PFSK-1 (cell line): ENCODE data around the gene ZXDC.

Experiments used
- FOXP2 ChIP-seq: optimal IDR thresholded peaks from 2 replicates; pipeline ENCODE3; 2011; ENCODE audit warnings: borderline replicate concordance, control low read depth, inconsistent platforms; ENCODE audit not compliant: insufficient read depth; ENCODE audit errors: extremely low read length, extremely low read depth
- POLR2AphosphoS5 ChIP-seq: IDR thresholded peaks from 2 replicates; pipeline ENCODE4 v1.6.1; 2012; ENCODE audit warnings: low read depth, mild to moderate bottlenecking, control low read depth, low read length, moderate library complexity
- SIN3A ChIP-seq: IDR thresholded peaks from 2 replicates; pipeline ENCODE4 v1.6.1; 2012; ENCODE audit warnings: mild to moderate bottlenecking, low read length, moderate library complexity, borderline replicate concordance; ENCODE audit not compliant: insufficient read depth
- TAF1 ChIP-seq: IDR thresholded peaks from 2 replicates; pipeline ENCODE4 v1.6.1; 2012; ENCODE audit warnings: low read length, control low read depth, borderline replicate concordance; ENCODE audit not compliant: insufficient read depth
- TF ChIP-seq, protein P1 (sequence below), 2 experiments: IDR thresholded peaks; 2 replicates each; pipeline versions ENCODE4 v1.6.1 to v1.8.0; 2011 to 2012; ENCODE audit warnings: low read depth in 2 of 2, low read length in 2 of 2, control low read depth in 1 of 2, inconsistent platforms in 1 of 2, mild to moderate bottlenecking in 1 of 2, moderate library complexity in 1 of 2; ENCODE audit not compliant: insufficient read depth in 1 of 2

ZXDC gene

DNA sequence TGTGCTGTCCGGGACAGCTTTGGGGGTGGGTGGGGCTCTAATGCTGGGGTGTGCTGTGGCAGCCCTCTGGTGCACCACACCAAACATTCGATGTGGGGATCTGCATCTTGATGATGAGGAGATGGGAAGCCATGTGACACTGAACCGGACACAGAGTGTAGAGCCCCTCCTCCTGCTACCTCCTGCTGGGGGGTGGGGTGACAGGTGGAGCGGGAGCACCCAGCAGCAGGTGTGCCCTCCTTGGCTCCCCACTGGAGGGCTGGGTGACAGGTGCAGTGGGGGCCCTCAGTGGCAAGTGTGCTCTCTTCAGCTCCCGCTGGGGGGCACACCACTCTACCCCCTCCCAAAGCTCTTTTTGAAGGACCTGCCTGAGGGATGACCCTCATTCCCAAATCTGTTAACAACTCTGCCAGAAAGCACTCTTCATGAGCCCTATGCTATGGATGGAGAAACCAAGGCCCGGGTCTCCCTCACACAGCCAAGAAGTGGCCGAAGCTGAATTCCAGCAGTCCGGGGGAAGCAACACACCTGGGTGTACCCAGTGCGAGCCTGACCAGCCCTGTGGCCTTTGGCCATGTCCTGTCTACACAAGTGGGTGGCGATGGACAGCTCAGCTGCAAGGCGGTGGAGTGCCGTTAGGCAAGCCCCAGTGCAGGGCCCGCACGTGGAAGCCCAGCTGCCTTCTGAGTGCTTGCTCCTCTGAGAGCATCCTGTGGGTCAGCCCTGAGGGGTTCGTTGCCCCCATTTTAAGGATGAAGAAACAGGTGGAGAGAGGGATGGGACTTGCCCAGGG is 42.5 kb upstream of the ZXDC start:
- TF ChIP-seq TAF1 (no peak), POLR2AphosphoS5 (no peak), FOXP2 (no peak), SIN3A (no peak)
- TF ChIP-seq, protein P1, sequence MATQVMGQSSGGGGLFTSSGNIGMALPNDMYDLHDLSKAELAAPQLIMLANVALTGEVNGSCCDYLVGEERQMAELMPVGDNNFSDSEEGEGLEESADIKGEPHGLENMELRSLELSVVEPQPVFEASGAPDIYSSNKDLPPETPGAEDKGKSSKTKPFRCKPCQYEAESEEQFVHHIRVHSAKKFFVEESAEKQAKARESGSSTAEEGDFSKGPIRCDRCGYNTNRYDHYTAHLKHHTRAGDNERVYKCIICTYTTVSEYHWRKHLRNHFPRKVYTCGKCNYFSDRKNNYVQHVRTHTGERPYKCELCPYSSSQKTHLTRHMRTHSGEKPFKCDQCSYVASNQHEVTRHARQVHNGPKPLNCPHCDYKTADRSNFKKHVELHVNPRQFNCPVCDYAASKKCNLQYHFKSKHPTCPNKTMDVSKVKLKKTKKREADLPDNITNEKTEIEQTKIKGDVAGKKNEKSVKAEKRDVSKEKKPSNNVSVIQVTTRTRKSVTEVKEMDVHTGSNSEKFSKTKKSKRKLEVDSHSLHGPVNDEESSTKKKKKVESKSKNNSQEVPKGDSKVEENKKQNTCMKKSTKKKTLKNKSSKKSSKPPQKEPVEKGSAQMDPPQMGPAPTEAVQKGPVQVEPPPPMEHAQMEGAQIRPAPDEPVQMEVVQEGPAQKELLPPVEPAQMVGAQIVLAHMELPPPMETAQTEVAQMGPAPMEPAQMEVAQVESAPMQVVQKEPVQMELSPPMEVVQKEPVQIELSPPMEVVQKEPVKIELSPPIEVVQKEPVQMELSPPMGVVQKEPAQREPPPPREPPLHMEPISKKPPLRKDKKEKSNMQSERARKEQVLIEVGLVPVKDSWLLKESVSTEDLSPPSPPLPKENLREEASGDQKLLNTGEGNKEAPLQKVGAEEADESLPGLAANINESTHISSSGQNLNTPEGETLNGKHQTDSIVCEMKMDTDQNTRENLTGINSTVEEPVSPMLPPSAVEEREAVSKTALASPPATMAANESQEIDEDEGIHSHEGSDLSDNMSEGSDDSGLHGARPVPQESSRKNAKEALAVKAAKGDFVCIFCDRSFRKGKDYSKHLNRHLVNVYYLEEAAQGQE (IDR thresholded peaks at IDR 0.05; ENCODE audit: insufficient read depth in 1 of 2, low read depth in 2 of 2, low read length in 2 of 2): no peak

DNA sequence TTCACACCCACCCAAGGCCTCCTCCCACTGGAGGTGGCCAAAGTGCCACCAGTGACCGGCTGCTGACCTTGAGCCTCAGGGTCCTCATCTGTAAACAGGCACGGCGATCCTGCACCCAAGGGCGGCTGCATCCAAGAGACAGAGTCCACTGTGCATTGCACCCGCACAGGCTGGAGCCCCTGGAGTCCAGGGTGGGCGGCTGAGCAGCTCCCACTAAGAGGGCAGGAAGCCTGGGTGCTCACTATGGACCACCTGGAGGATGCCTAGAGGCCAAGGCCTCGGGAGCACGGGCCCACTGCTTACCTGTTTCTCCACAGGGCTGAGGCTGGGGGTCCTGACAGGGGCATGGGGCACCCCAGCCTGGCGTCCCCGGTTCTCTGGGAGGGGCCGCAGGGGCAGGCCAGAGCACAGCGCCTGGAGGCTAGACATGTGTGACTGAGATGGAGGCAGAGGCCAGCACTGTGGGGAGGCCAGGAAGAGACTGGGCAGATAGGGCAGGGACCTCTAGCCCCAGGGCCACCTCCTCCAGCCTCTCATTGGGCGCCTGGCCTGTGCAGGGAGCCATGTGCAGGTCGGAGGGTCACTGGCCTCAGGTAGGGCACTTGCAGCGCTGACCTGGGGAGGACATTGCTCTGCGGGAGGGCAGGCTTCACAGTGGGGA is 41.7 kb upstream of the ZXDC start, which contains the start of gene UROC1:
TSS of gene UROC1 (minus strand) at position 483 of the 661 bp plus-strand sequence. CDS start at position 429, 54 bp downstream.
- TF ChIP-seq TAF1: no peak
- no peak for TF ChIP-seq FOXP2
- TF ChIP-seq SIN3A: no peak
- TF ChIP-seq POLR2AphosphoS5: no peak
- TF ChIP-seq, protein P1 (IDR thresholded peaks at IDR 0.05; ENCODE audit: insufficient read depth in 1 of 2, low read depth in 2 of 2, low read length in 2 of 2): no peak

DNA sequence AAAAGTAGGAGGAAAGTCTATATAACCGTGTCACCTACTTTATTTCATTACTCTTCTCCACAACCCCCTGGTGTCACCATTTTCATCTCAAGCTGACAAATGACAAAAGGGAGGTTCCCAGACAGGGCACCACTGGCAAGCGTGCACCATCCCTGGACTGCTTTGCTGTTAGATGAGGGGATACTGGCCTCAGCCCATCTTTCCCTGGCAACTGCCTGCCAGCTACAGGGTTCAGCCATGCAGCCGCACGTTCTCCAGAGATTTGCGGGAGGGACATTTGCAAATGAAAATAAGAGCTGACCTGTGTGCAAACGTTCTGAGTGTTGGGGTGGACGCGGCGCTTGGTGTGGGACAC is 41.2 kb upstream of the ZXDC start:
- TF ChIP-seq POLR2AphosphoS5 (no peak), SIN3A (no peak), TAF1 (no peak), FOXP2 (no peak)
- TF ChIP-seq, protein P1 (IDR thresholded peaks at IDR 0.05; ENCODE audit: insufficient read depth in 1 of 2, low read depth in 2 of 2, low read length in 2 of 2): no peak

DNA sequence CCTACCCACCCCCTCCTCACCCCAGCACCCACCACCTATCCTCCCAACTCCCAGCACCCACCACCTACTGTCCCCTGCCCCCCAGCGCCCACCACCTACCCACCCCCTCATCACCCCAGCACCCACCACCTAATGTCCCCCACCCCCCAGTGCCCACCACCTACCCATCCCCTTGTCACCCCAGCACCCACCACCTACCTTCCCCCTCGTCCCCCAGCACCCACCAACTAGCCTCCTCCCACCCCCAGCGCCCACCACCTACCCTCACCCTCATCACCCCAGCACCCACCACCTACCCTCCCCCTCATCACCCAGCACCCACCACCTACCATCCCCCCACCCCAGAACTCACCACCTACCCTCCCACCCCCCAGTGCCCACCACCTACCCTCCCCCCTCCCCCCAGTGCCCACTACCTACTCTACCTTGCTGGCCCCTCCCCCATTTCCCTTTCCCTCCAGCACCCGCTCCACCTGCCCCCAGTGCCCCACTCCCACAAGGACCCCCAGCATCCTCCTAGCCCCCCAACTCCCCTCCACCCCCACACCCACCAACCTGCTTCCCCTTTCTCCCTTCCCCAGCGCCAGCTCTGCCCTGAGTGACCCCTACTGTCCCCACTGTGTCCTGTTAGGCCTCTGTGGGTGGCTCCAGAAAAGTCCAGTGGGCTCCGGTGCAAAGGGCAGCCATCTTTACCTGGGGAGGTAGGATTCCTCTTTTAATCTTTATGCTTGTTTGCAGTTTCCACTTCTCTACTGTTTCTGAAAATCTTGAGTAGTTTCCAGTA is 40.7 kb upstream of the ZXDC start:
- TF ChIP-seq, protein P1 (IDR thresholded peaks at IDR 0.05; ENCODE audit: insufficient read depth in 1 of 2, low read depth in 2 of 2, low read length in 2 of 2): no peak
- no peak for TF ChIP-seq FOXP2
- TF ChIP-seq SIN3A: no peak
- no peak for TF ChIP-seq POLR2AphosphoS5
- no peak for TF ChIP-seq TAF1
